ENCODE measurements around the gene CHCHD6.

Gene CHCHD6

GRCh38 chr3:126964950-126965349, 260.9 kb downstream of the CHCHD6 start:
- DNase-seq, result no peak

DNA sequence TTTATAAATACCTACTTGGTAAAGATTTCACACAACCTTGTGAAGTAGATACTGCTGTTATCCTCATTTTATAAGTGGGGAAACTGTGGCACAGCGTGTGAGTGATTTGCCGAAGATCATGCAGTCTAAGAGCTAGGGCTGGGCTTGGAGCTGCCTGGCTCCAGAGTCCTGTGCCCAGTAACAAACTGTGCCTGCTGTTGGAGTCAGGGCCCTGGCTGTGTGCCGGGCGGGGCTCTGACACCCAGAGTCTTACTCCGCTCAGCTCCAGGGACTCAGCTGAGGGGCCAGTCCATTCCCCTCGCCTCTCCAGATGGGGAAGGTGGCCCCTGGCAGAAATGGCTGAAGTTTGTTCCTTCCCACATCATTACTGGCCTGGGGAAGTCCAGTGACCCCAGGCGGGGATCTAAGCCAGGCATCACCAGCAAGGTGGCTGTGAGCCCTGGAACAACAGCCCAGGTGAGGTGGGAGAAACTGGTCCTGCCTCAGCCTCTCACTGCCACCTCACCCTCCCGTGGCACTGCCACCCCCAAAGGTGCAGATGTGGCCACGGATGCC, 261.6 kb downstream of the CHCHD6 start:
- DNase-seq, result no peak

DNA sequence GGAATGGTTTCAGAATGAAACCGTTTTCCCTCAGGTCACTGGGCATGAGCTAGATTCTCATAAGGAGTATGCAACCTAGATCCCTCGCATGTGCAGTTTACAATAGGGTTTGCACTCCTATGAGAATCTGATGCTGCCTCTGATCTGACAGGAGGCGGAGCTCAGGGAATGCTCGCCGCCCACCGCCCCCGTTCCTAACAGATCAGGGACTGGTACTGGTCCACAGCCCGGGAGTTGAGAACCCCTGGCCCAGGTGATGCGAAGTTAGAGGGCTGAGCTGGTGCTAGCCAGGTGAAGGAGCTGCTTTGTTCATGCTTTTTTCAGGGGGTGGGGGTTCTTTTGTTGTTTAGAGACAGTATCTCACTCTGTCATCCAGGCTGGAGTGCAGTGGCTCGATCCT, 263.3 kb downstream of the CHCHD6 start:
- no peak for DNase-seq

GRCh38 chr3:126968391-126969390, 264.7 kb downstream of the CHCHD6 start:
- no peak for DNase-seq

GRCh38 chr3:126969586-126969985, 265.5 kb downstream of the CHCHD6 start:
- no peak for DNase-seq

DNA sequence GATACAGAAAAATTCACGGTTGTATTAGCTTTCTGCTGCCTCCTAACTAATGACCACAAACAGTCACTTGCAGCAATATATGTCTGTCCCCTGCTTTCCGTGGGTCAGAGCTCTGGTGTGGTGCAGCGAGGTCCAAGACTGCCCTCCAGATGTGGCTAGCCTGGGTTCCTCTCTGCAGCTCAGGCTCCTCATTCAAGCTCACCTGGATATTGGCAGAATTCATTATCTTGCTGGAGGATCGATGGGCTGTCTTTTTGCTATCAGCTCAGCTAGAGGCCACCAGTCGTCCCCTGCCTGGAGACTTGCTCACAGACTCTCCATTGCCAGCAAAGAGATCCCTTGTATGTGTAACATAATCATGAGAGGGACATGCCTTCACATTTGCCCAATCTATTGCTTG, 266.1 kb downstream of the CHCHD6 start:
- DNase-seq, result no peak

GRCh38 chr3:126970921-126971320, 266.9 kb downstream of the CHCHD6 start:
- DNase-seq, result no peak

GRCh38 chr3:126971891-126972351, 267.9 kb downstream of the CHCHD6 start:
- no peak for DNase-seq

- no peak for DNase-seq
Observed at GRCh38 chr3:126972866-126973265, 268.8 kb downstream of the CHCHD6 start.

DNA sequence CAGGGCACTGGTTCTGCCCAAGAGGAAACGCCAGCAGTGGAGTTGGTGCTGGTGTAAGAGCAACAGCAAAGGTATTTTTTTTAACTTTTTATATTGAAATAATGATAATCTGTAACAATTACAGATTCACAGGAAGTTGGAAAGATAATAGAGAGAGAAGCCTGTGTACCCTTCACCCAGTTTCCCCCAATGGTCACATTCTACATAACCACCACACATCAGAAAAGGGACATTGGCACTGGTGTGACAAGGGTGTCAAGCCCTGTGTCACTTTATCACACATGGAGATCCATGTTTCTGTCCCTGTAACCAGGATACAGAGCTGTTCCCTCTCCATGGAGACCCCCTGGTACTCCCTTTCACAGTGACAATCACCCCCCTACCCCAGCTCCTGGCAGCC, 269.8 kb downstream of the CHCHD6 start:
- no peak for DNase-seq

GRCh38 chr3:126974756-126975155, 270.7 kb downstream of the CHCHD6 start:
- no peak for DNase-seq

DNA sequence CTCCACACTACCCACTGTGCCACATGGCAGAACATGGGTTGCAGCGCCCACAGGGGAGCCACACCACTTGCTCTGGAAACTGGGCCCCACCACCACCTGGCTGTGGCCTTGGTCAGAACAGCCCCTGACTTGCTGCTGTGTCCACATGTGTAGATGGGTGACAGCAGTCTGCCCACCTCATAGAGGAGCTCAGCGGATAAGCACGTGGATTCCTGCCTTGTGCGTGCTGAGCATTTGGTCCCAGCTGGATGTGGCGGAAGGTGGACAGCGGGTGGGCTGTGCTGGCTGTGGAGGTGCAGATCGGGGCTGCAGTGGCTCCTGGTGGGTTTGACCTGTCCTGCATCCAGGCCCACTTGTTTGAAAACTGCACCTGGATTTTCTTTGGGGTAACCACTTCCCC, 272.9 kb downstream of the CHCHD6 start:
- DNase-seq, result no peak

- DNase-seq, result no peak
Observed at GRCh38 chr3:126977821-126978220, 273.8 kb downstream of the CHCHD6 start.

DNA sequence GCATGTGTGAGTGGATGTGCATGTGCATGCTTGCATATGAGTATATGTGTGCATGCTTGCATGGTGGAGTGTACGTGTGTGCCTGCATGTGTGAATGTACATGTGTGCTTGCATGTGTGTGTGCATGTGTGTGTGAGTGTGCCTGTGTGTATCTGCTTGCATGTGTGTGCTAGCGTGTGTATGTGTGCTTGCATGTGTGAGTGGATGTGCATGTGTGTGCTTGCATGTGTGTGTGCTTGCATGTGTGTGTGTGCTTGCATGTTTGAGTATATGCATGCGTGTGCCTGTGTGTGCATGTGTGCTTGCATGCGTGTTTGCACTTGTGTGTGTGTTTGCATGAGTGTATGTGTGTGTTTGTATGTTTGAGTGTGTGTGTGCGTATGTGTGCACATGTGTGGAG, 274.3 kb downstream of the CHCHD6 start:
- no peak for DNase-seq

GRCh38 chr3:126979046-126979628, 275.1 kb downstream of the CHCHD6 start:
- no peak for DNase-seq

DNA sequence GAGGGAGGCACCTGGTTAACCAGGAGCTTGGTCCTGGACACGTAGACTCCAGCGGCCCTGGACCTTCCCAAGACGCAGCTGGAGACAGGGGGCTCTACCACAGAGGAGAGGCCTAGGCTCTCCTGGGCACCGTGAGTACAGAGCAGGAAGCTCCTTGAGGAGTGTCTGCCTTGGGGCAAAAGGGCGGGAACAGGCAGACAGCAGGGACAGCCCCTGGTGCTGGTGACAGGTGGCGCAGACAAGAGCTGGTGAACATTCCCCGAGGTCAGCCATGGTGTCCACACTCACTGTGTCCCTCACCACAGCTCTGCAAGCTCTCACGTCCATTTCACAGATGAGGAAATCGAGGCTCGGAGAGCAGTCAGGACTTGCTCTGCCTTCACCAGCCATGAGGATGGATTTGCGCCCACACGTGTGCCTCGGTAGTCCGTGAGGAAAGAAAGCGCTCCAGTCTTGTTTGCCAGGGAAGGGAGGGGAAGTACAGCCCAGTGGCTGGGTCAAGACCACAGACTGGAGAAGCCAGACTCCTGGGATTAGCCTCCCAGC, 276.3 kb downstream of the CHCHD6 start:
- no peak for DNase-seq

- DNase-seq, result no peak
Observed at GRCh38 chr3:126982126-126982470, 278.1 kb downstream of the CHCHD6 start.

- peak; percentile 48 to 81 for DNase-seq
Observed at GRCh38 chr3:126982471-126983175, 278.6 kb downstream of the CHCHD6 start, which contains the start of gene PLXNA1. Gene PLXNA1 (plus strand): TSS chr3:126983115. CDS start chr3:126988594, 5,479 bp downstream.

GRCh38 chr3:126983276-126983652, 279.2 kb downstream of the CHCHD6 start:
- DNase-seq, result no peak

DNA sequence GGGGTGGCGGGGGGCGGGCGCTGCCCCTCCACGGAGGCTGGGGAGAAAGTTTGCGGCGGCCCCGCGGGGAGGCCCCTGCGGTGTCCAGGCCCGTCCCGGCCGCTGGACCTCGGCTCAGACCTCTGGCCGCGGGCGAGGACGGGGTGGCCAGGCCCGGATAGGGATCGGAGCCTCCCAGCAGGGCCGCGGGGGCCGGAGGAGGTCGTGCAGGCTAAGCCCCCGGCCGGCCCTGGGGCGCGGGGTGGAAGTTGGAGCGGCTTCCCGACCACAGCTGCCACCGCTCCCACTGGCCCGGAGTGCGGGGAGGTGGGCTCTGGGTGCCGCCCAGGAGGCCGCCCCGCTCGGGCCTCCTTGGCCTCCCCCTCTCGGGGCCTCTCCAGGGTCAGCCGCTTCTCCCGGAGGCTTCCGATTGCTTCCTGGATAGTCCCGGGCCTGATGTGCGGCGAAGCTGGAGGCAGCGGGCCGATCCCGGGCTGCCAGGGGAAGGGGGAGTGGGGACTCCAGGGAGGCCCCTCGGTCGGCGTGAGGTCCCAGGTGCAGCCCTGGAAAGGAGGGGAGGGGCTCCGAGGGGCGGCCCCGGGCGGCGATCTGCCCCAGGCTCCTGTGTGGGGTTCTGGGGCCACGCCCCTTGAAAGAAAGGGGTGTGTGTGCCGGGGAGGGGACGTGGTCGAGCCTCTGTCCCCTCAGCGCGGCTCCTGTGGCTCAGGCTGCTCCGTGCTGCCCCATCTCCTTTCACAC, 279.8 kb downstream of the CHCHD6 start:
- peak in 1 of 2 experiments; percentile 8 for DNase-seq

GRCh38 chr3:126984391-126985131, 280.5 kb downstream of the CHCHD6 start:
- DNase-seq, result no peak

Measured in SW 1271 (cell line).